ENCODE results near the gene NEO1.

DNA sequence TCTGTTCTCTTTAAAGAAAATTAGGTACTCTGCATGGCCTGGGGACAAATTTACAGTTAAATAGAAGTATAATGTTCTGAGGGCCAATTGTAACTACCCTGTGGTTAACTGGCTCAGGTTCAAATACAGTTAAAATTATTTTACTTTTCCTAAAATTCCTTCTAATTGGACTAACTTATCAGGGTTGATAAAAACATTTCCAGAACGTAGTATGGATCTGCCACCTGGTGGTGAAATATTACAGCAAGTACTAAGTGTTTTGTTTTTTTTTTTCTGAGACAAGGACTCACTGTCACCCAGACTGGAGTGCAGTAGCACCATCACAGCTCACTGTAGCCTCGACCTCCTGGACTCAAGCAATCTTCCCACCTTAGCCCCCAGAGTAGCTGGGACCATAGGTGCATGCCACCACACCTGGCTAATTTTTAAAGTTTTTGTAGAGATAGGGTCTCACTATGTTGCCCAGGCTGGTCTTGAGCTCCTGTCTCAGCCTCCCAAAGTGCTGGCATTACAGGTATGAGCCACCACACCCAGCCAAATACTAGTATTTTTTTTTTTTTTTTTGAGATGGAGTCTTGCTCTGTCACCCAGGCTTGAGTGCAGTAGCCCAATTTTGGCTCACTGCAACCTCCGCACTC lies 29.2 kb downstream of the NEO1 start:
- TF ChIP-seq, protein P1, sequence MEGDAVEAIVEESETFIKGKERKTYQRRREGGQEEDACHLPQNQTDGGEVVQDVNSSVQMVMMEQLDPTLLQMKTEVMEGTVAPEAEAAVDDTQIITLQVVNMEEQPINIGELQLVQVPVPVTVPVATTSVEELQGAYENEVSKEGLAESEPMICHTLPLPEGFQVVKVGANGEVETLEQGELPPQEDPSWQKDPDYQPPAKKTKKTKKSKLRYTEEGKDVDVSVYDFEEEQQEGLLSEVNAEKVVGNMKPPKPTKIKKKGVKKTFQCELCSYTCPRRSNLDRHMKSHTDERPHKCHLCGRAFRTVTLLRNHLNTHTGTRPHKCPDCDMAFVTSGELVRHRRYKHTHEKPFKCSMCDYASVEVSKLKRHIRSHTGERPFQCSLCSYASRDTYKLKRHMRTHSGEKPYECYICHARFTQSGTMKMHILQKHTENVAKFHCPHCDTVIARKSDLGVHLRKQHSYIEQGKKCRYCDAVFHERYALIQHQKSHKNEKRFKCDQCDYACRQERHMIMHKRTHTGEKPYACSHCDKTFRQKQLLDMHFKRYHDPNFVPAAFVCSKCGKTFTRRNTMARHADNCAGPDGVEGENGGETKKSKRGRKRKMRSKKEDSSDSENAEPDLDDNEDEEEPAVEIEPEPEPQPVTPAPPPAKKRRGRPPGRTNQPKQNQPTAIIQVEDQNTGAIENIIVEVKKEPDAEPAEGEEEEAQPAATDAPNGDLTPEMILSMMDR (IDR thresholded peaks at IDR 0.05; ENCODE audit: low read depth, low read length, poor library complexity, severe bottlenecking) = peak; percentile 52
- no peak for TF ChIP-seq EZH2phosphoT487 (IDR thresholded peaks at IDR 0.05; ENCODE audit: borderline replicate concordance, low read length)
